Uterus (tissue), 2 donors: ENCODE measurements around the gene LRR1.

Experiments used
- CTCF ChIP-seq, 4 experiments: fragments of 200-600 bp in 2 of 4; fragments of 450-650 bp in 2 of 4; sonication (generic) in 2 of 4; IDR thresholded peaks; one replicate each; pipeline ENCODE4 v1.5.1; 2016 to 2019; ENCODE audit warnings: antibody characterized with exemption in 4 of 4, mild to moderate bottlenecking in 2 of 4, moderate library complexity in 1 of 4
- POLR2A ChIP-seq, 2 donors: fragments of 450-650 bp; IDR thresholded peaks; one replicate each; pipeline ENCODE4 v1.6.1; 2016; ENCODE audit warnings: antibody characterized with exemption in 2 of 2, mild to moderate bottlenecking in 1 of 2, moderate library complexity in 1 of 2

GRCh38 chr14:49617852-49618519 lies 19.2 kb downstream of the LRR1 start:
- no peak for TF ChIP-seq CTCF (IDR thresholded peaks at IDR 0.05)
- TF ChIP-seq POLR2A (IDR thresholded peaks at IDR 0.05): no peak
